ENCODE measurements around the gene ACE2.

ACE2 gene

DNA sequence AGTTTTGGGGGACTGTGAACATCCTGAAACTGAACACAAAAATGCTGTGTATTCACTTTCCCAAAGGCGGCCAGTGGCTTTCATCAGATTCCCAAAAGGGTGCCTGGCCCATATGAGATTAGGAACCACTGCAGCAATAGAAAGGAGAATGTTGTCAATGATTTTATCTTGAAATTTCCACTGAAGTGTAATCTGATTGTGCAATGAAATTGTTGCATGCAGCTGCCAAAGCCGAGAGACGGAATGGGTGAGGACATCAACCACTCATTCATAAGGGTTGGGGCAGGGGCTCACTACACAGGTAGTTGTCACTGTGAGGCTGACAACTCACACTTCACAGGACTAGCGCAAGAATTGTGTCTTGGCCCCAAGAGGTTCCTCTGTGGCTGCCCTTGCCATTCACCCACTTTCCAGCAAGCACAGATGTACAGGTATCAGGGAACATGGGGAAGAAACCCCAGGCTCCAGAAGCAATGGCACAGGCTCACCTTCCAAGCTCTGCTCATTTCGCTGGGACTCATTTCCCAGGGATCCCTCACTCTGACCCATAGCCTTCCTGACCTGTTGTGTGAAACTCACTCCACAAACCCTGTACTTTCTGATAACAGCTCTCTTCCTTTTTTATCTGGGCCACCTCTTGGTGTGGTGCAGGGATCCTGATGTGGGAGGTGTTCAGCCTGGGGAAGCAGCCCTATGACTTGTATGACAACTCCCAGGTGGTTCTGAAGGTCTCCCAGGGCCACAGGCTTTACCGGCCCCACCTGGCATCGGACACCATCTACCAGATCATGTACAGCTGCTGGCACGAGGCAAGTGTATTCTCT, 51.4 kb downstream of the ACE2 start:
- TF ChIP-seq, protein P1, sequence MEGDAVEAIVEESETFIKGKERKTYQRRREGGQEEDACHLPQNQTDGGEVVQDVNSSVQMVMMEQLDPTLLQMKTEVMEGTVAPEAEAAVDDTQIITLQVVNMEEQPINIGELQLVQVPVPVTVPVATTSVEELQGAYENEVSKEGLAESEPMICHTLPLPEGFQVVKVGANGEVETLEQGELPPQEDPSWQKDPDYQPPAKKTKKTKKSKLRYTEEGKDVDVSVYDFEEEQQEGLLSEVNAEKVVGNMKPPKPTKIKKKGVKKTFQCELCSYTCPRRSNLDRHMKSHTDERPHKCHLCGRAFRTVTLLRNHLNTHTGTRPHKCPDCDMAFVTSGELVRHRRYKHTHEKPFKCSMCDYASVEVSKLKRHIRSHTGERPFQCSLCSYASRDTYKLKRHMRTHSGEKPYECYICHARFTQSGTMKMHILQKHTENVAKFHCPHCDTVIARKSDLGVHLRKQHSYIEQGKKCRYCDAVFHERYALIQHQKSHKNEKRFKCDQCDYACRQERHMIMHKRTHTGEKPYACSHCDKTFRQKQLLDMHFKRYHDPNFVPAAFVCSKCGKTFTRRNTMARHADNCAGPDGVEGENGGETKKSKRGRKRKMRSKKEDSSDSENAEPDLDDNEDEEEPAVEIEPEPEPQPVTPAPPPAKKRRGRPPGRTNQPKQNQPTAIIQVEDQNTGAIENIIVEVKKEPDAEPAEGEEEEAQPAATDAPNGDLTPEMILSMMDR (IDR thresholded peaks at IDR 0.05; ENCODE audit: control extremely low read depth, extremely low read depth, low read depth, missing control alignments): no peak
- no peak for DNase-seq (ENCODE audit: extremely low spot score)
- ChIA-PET POLR2A (no interaction called here), CTCF (no interaction called here)

DNA sequence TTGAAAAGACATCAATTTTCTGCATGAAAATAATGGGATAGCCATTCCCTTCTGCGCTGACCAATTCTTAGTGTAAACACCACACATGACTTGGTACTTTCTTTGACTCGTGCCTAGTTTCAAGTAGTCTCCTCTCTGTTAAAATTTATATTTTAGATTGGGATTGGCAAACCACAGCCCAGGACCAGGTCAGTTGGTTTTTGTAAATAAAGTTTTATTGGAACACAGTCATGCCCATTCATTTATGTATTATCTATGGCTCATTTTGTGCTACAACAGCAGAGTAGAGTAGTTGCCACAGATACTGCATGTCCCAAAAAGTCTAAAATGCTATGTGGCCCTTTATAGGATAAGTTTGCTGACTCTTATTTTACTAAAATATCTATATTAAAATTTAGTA, 53.4 kb downstream of the ACE2 start:
- TF ChIP-seq, protein P1 (IDR thresholded peaks at IDR 0.05; ENCODE audit: control extremely low read depth, extremely low read depth, low read depth, missing control alignments): no peak
- ChIA-PET CTCF (interaction anchor here (1.3 kb wide), 1 partner anchor 18 kb away, joined by 4 read pairs; no protein-coding TSS in a partner anchor), POLR2A (no interaction called here)
- DNase-seq (ENCODE audit: extremely low spot score): no peak

DNA sequence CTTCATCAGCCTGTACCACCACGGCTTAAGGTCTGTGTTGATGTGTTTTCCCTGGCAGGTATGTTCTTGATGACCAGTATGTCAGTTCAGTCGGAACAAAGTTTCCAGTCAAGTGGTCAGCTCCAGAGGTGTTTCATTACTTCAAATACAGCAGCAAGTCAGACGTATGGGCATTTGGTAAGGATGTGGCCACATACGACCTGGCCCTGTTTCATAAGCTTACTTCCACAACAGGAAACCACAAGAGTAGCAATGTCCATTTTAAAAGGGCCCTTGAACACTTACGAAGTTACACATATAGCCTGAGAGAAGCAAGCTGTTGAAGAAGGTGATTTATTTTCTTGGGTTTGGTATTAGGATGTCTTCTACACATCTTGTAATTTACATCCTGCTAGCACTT, 54.0 kb downstream of the ACE2 start:
- no peak for DNase-seq (ENCODE audit: extremely low spot score)
- ChIA-PET POLR2A (no interaction called here), CTCF (interaction anchor here (1.3 kb wide), 1 partner anchor 19 kb away, joined by 4 read pairs; no protein-coding TSS in a partner anchor)
- TF ChIP-seq, protein P1 (IDR thresholded peaks at IDR 0.05; ENCODE audit: control extremely low read depth, extremely low read depth, low read depth, missing control alignments): no peak

DNA sequence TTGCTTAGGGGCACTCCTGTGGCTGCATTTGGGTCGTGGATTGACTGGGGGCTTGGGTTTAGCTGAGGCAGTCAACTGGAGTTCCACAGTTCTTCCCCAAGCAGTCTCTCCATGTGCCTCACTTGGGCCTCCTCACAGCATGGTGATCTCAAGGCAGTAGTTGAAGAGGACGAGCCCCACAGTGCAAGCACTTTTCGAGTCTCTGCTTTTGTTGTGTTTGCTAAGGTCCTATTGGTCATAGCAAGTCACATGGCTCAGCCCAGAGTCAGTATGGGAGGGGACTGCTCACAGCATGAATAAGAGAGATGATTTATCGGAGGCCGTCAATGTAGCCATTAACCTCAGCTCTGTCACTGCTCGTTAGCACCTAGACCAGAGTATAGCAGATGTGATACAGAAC, 70.4 kb downstream of the ACE2 start:
- ChIA-PET POLR2A (no interaction called here), CTCF (interaction anchor here (2.4 kb wide), 1 partner anchor 11 kb away, joined by 11 read pairs; no protein-coding TSS in a partner anchor)
- DNase-seq (ENCODE audit: extremely low spot score): no peak
- TF ChIP-seq, protein P1 (IDR thresholded peaks at IDR 0.05; ENCODE audit: control extremely low read depth, extremely low read depth, low read depth, missing control alignments): no peak

DNA sequence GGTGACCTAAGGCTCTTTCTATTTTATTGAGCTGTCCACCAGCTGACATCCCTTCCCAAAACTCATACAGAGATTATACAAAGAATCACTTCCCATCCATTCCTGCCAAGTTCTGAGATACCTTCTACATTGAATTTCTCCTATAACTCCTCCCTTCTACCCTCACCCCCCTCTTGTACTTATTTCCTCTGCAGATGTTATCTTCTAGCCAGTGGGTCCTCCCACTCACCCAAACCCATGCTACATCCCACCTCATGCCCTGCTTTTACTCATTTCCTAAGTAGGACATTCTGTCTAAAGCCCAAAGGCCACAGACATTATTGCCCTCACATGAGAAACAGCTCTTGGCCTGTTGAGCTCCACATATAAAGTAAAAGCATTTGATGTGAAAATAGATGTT, 71.6 kb downstream of the ACE2 start:
- DNase-seq (ENCODE audit: extremely low spot score): no peak
- TF ChIP-seq, protein P1 (IDR thresholded peaks at IDR 0.05; ENCODE audit: control extremely low read depth, extremely low read depth, low read depth, missing control alignments): no peak
- POLR2A ChIA-PET: no interaction called here
- CTCF ChIA-PET: interaction anchor here (1.2 to 2.4 kb wide), 2 partner anchors 10 to 23 kb away, joined by 3 to 11 read pairs; no protein-coding TSS in a partner anchor

DNA sequence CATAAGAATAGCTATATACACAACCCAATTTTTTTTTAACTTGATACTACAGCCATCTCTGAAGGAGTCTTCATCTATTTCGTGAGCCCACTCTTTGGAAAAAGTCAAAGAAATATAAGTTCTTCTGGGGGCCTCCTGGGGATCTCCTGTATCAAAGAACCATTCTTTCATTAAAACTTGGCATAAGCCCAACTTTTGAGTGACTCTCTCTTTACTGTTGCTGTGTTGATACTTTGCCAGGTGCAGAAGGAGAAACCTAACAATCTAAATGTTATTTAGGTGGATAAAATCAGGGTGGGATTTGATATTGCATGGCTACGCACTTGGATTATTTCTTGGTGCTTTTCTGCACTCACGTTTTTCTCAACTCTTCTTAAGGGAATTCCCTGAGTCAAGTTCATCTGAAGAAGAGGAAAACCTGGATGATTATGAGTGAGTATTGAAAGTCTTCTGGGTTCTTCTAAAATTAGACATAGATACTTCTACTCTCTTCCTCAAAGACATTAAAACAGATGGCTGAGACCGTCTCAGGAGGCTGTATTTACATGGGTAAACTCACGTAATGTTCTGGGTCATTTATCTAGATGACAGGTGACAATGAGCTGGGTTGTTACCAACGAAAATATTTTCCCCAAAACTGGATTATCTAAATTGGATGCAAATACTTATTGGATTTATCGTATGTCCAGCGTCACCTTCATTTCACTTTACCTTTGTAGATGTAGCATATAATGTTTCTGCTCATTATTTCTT, 74.9 kb downstream of the ACE2 start:
- CTCF ChIA-PET: no interaction called here
- no peak for DNase-seq (ENCODE audit: extremely low spot score)
- POLR2A ChIA-PET: no interaction called here
- TF ChIP-seq, protein P1 (IDR thresholded peaks at IDR 0.05; ENCODE audit: control extremely low read depth, extremely low read depth, low read depth, missing control alignments): no peak
